ENCODE measurements around the gene LRPAP1.

The LRPAP1 gene

GRCh38 chr4:3498901-3499510 lies 33.2 kb downstream of the LRPAP1 start:
- H3K27ac ChIP-seq: no peak overlapping the region
- TF ChIP-seq CTCF (conservative IDR thresholded peaks at IDR 0.05): no peak

- no peak for TF ChIP-seq CTCF (conservative IDR thresholded peaks at IDR 0.05)
- no peak overlapping the region for H3K27ac ChIP-seq
These were observed 33.8 kb downstream of the LRPAP1 start for GRCh38 chr4:3498407-3498806.

- H3K27ac ChIP-seq: no peak overlapping the region
- TF ChIP-seq CTCF (conservative IDR thresholded peaks at IDR 0.05): no peak
These were observed 34.5 kb downstream of the LRPAP1 start for GRCh38 chr4:3497523-3498389.

- no peak overlapping the region for H3K27ac ChIP-seq
- TF ChIP-seq CTCF (conservative IDR thresholded peaks at IDR 0.05): no peak
These were observed 35.1 kb downstream of the LRPAP1 start for GRCh38 chr4:3497095-3497494.

GRCh38 chr4:3496021-3496420 lies 36.2 kb downstream of the LRPAP1 start:
- no peak overlapping the region for H3K27ac ChIP-seq
- no peak for TF ChIP-seq CTCF (conservative IDR thresholded peaks at IDR 0.05)

GRCh38 chr4:3495204-3495975 lies 36.8 kb downstream of the LRPAP1 start:
- TF ChIP-seq CTCF (conservative IDR thresholded peaks at IDR 0.05): no peak

GRCh38 chr4:3494462-3494871 lies 37.8 kb downstream of the LRPAP1 start:
- no peak for TF ChIP-seq CTCF (conservative IDR thresholded peaks at IDR 0.05)
- H3K27ac ChIP-seq: no peak overlapping the region

More at GRCh38 chr4:3495204-3495975, 36.8 kb downstream of the LRPAP1 start:
- no peak overlapping the region for H3K27ac ChIP-seq

Measured in VCaP (cell line).